Common myeloid progenitor, CD34-positive (primary cell): ENCODE measurements around the gene CACUL1.

ENCODE experiments used
- CTCF ChIA-PET: fragments of 350-600 bp; sonication (Branson Sonifier 250); formaldehyde crosslinking; loops from one replicate; lab custom pipeline; 2021; ENCODE audit warnings: antibody characterized with exemption; lab: Charles Lee
- POLR2A ChIA-PET: fragments of 350-600 bp; sonication (Branson Sonifier 250); formaldehyde crosslinking; loops from one replicate; lab custom pipeline; 2021; ENCODE audit warnings: antibody characterized with exemption; lab: Charles Lee
- DNase-seq, 3 donors: peaks; one replicate each; pipeline versions ENCODE4 v3.0.0 to v3.0.0-alpha.2; 2013
- H3K27ac ChIP-seq, 2 experiments: 1 replicate in 1 of 2; 2 replicates in 1 of 2; pipeline ENCODE4 v1.7.0; 2013; ENCODE audit warnings: inconsistent platforms in 2 of 2, low read length in 2 of 2, mild to moderate bottlenecking in 2 of 2, low read depth in 1 of 2, moderate library complexity in 1 of 2; ENCODE audit not compliant: severe bottlenecking in 2 of 2, insufficient read depth in 1 of 2, poor library complexity in 1 of 2
- H3K27me3 ChIP-seq, 5 experiments: replicated peaks in 2 of 5; 1 replicate in 3 of 5; 2 replicates in 2 of 5; pipeline versions ENCODE4 v1.6.1 to v1.7.0; 2013; ENCODE audit warnings: low read length in 4 of 5, mild to moderate bottlenecking in 2 of 5, moderate library complexity in 2 of 5, inconsistent platforms in 1 of 5; ENCODE audit not compliant: insufficient read depth in 5 of 5, control insufficient read depth in 4 of 5
- H3K36me3 ChIP-seq, 4 experiments: 1 replicate in 2 of 4; 2 replicates in 2 of 4; pipeline versions ENCODE4 v1.6.1 to v1.7.0; 2013; ENCODE audit warnings: low read length in 3 of 4, control low read depth in 1 of 4, mild to moderate bottlenecking in 1 of 4; ENCODE audit not compliant: control insufficient read depth in 4 of 4, insufficient read depth in 4 of 4
- H3K4me1 ChIP-seq, 4 experiments: 1 replicate in 3 of 4; 2 replicates in 1 of 4; pipeline versions ENCODE4 v1.6.1 to v1.7.1; 2013; ENCODE audit warnings: low read length in 3 of 4, mild to moderate bottlenecking in 3 of 4, control low read depth in 1 of 4, inconsistent platforms in 1 of 4, moderate library complexity in 1 of 4; ENCODE audit not compliant: control insufficient read depth in 4 of 4, insufficient read depth in 4 of 4; ENCODE audit errors: control extremely low read depth in 1 of 4
- H3K4me3 ChIP-seq, 7 experiments: 1 replicate in 4 of 7; 2 replicates in 3 of 7; pipeline versions ENCODE4 v1.5.1 to v1.7.0; 2013; ENCODE audit warnings: mild to moderate bottlenecking in 7 of 7, low read length in 6 of 7, moderate library complexity in 6 of 7, inconsistent platforms in 2 of 7, low read depth in 2 of 7, control low read depth in 1 of 7; ENCODE audit not compliant: insufficient read depth in 4 of 7, control insufficient read depth in 1 of 7; ENCODE audit errors: extremely low read depth in 1 of 7
- H3K9me3 ChIP-seq, 5 experiments: 1 replicate in 4 of 5; 2 replicates in 1 of 5; pipeline versions ENCODE4 v1.6.1 to v1.7.1; 2013; ENCODE audit warnings: low read length in 4 of 5, mild to moderate bottlenecking in 2 of 5, inconsistent platforms in 1 of 5, low read depth in 1 of 5, moderate library complexity in 1 of 5; ENCODE audit not compliant: control insufficient read depth in 4 of 5, insufficient read depth in 2 of 5; ENCODE audit errors: control extremely low read depth in 1 of 5
- WGBS: methylation state at CpG from one replicate; pipeline ENCODE4 v1.1.5; 2013; ENCODE audit not compliant: insufficient coverage; 5-methylcytosine and 5-hydroxymethylcytosine counted together

The CACUL1 gene

DNA sequence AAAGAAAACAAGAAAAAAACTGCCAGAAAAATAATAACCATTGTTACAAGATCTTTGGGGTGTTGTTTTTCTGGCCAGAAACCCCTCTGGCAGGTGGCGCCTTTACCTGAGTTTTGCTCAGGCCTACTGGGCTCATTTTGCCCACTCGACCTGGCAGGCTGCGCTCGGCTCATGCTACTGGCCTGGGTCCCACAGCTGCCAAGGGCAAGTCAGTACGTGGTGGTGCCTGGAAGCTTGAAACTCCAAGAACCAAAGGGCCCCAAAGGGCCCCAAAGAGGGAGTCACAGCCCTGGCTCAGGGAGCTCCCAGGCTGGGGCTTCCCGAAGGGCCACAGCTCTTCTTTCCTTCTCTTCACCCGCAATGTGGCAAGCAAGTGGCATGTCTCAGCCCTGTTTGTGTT, 42.7 kb downstream of the CACUL1 start:
- no peak overlapping the region for H3K4me3 ChIP-seq

DNA sequence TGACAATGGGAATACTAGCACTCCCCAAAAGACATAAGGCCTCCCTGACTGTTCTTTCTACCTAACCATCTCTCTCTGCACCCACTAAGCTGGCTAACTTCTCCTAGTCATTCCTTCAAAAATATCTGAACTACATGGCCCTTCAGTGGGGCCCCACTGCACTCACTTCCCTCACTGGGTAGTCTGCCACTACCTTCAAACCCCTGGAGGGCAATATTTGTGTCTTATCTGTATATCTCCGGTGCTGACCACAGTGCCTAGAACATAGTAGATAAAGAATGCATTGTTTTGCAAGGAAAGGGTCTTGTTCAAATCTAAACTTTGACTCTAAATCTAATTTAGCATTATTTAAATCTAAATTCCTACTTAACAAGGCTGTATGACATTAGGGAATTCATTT, 44.3 kb downstream of the CACUL1 start:
- Histone ChIP-seq H3K9me3 (no peaks in the 10 kb centered on the region), H3K4me3 (peak overlapping the region in 1 of 7 experiments; percentile 2), H3K27ac (no peak overlapping the region), H3K36me3 (peaks cover 9 to 22% (median 12%) of the 10 kb centered on the region in 4 experiments), H3K27me3 (no peaks in the 10 kb centered on the region), H3K4me1 (no peaks in the 10 kb centered on the region)
- WGBS = no CpG with 5 or more reads among the region's 1 CpG
- CTCF ChIA-PET = interaction anchor here (1.3 kb wide), 1 partner anchor 15 kb away, joined by 3 read pairs; no protein-coding TSS in a partner anchor
- POLR2A ChIA-PET = no interaction called here
- DNase-seq = no peak

More for the DNA sequence above, 42.7 kb downstream of the CACUL1 start:
- DNase-seq = no peak
- WGBS = 96% methylated on average over 6 of the region's 7 CpGs
- ChIA-PET CTCF (interaction anchor here (1.3 to 2.8 kb wide), 3 partner anchors 8 to 143 kb away, joined by 4 to 7 read pairs (median 5); no protein-coding TSS in a partner anchor), POLR2A (interaction anchor here (0.6 kb wide), 1 partner anchor 9 kb away, joined by 3 read pairs; no protein-coding TSS in a partner anchor)
- H3K9me3 ChIP-seq = no peaks in the 10 kb centered on the region
- H3K27ac ChIP-seq = no peak overlapping the region
- H3K27me3 ChIP-seq = no peaks in the 10 kb centered on the region
- no peaks in the 10 kb centered on the region for H3K4me1 ChIP-seq
- H3K36me3 ChIP-seq = peaks cover under 1 to 25% (median 8%) of the 10 kb centered on the region in 4 experiments

DNA sequence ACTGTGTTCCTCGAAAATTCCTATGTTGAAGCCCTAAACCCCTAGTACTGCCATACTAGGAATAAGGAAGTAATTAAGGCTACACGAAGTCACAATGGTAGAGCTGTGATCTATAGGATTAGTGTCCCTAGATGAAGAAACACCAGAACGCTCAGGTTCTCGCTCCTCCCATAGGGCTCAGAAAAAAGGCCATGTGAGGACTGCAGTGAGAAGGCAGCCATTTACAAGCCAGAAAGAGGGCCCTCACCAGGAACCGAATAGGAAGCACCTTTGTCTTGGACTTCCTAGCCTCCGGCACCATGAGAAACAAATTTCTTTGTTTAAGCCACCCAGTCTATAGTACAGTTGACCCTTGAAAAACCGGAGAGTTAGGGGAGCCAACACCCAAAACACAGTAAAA, 46.2 kb downstream of the CACUL1 start:
- Histone ChIP-seq H3K27ac (no peak overlapping the region), H3K27me3 (no peaks in the 10 kb centered on the region), H3K36me3 (peaks cover 10 to 29% (median 14%) of the 10 kb centered on the region in 4 experiments), H3K9me3 (no peaks in the 10 kb centered on the region), H3K4me3 (no peak overlapping the region), H3K4me1 (no peaks in the 10 kb centered on the region)
- ChIA-PET CTCF (interaction anchor here (0.8 to 1.2 kb wide), 2 partner anchors 11 to 14 kb away, joined by 3 to 7 read pairs; no protein-coding TSS in a partner anchor), POLR2A (no interaction called here)
- DNase-seq = no peak
- 99% methylated on average over 6 of the region's 7 CpGs for WGBS

DNA sequence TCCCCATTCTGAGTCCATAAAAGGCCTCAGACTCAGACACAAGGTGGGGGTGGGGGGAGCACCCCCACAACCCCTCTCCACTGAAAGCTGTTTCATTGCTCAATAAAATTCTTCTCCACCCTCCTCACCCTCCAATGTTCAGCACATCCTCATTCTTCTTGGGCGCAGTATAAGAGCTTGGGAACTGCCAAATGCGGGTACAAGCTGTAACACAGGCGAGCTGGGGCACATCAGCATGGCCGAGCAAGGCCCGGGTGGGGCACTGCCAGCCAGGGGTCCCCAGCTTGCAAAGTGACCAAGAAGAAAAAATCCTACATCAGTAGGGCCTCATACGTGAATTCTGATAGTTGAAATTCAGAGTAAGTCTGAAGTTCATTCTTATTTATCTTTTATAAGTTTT, 50.1 kb downstream of the CACUL1 start:
- Histone ChIP-seq H3K4me1 (no peaks in the 10 kb centered on the region), H3K27me3 (no peaks in the 10 kb centered on the region), H3K36me3 (peaks cover 12 to 29% (median 15%) of the 10 kb centered on the region in 4 experiments), H3K27ac (no peak overlapping the region), H3K9me3 (no peaks in the 10 kb centered on the region), H3K4me3 (no peak overlapping the region)
- 95% methylated on average over 4 of the region's 6 CpGs for WGBS
- no peak for DNase-seq
- CTCF ChIA-PET = interaction anchor here (1.5 to 2.1 kb wide), 2 partner anchors 10 to 15 kb away, joined by 3 to 6 read pairs; no protein-coding TSS in a partner anchor
- POLR2A ChIA-PET = no interaction called here

DNA sequence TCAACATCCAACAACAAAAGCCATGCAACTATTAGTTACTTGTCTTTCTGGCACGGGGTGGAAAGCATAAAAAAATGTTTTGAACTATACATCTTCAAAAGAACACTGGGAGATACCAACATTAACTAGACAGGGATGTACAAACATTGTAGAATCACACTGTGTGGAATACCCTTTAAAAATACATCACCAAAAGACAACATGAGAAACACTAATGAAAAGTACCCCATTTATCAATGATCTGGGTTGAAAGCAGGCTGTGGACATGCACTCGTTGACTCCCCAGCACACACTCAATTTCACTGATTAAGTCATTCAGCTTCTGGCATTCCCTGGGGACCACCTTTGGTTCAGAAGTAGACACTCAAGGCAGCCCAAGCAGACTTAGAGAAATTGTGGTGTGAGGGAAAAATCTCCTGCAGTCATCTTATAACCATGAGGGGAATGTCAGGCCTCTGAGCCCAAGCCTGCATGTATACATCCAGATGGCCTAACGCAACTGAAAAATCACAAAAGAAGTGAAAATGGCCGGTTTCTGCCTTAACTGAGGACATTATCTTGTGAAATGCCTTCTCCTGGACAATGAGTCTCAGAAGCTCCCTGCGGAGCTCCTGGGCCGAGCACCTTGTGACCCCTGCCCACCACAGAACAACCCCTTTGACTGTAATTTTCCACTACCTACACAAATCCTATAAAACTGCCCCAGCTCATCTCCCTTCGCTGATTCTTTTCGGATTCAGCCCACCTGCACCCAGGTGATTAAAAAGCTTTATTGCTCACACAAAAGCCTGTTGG, 53.0 kb downstream of the CACUL1 start:
- CTCF ChIA-PET = interaction anchor here (1.9 to 2.0 kb wide), 2 partner anchors 14 to 98 kb away, joined by 4 to 5 read pairs; no protein-coding TSS in a partner anchor
- Histone ChIP-seq H3K4me3 (no peak overlapping the region), H3K27ac (no peak overlapping the region), H3K9me3 (no peaks in the 10 kb centered on the region), H3K27me3 (no peaks in the 10 kb centered on the region), H3K4me1 (no peaks in the 10 kb centered on the region), H3K36me3 (peaks cover 9 to 24% (median 12%) of the 10 kb centered on the region in 4 experiments)
- POLR2A ChIA-PET = interaction anchor here (0.7 kb wide), 1 partner anchor 64 kb away, joined by 3 read pairs; no protein-coding TSS in a partner anchor
- no peak for DNase-seq
- WGBS = 95% methylated on average over 7 of the region's 8 CpGs

DNA sequence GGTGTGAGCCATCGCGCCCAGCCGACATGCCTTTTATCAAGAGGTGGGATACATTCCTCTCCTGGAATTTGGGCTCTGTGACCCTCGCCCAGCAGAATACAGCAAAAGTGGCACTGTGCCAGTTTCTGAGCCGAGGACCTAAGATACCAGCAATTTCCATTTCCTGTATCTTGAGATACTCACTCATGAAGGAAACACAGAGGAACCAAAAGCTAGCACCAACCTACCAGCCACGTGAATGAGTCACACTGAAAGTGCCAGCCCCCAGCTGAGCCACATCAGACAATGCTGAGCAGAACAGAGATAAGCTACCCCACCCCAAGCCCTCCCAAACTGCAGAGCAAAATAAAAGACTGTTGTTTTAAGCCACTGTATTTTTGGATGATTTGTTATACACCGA, 56.3 kb downstream of the CACUL1 start:
- Histone ChIP-seq H3K36me3 (peaks cover 2 to 27% (median 7%) of the 10 kb centered on the region in 4 experiments), H3K27me3 (no peaks in the 10 kb centered on the region), H3K4me3 (no peak overlapping the region), H3K4me1 (no peaks in the 10 kb centered on the region), H3K9me3 (no peaks in the 10 kb centered on the region), H3K27ac (no peak overlapping the region)
- CTCF ChIA-PET = no interaction called here
- peak; percentile 29 to 79 (median 60) for DNase-seq
- 93% methylated on average over 5 of the region's 7 CpGs for WGBS
- POLR2A ChIA-PET = no interaction called here

DNA sequence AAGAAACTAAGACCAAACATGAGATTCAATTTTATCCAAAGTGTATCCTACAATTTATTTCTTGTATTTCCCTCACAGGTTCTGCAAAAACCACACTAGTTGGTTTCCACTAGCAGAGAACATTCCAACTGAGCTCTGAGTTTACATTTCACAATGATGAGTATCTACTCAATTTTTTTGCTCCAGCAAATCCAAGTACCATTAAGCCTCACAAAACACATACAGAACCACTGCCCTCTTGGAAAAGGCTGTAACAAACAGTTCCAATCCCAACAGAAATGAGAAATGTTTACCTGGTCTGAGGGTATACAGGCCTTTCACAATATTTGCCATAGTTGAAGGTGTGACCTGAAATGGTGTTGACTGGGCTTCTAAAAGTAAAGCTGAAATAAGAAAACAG, 59.9 kb downstream of the CACUL1 start:
- ChIA-PET CTCF (interaction anchor here (1.0 kb wide), 1 partner anchor 9 kb away, joined by 3 read pairs; no protein-coding TSS in a partner anchor), POLR2A (no interaction called here)
- DNase-seq = no peak
- H3K36me3 ChIP-seq = peaks cover 0 to 22% (median 8%) of the 10 kb centered on the region in 4 experiments
- H3K27me3 ChIP-seq = no peaks in the 10 kb centered on the region
- H3K4me1 ChIP-seq = no peaks in the 10 kb centered on the region
- H3K27ac ChIP-seq = no peak overlapping the region
- no peaks in the 10 kb centered on the region for H3K9me3 ChIP-seq
- no peak overlapping the region for H3K4me3 ChIP-seq
